CD14-positive monocyte (primary cell): ENCODE measurements around the gene SLC30A10. TPM values are rescaled to one million over a fixed set of nuclear protein-coding genes. Genes with fewer than 3 reads are reported as not detected.

Source experiments
- DNase-seq, 3 donors: peaks; one replicate each; pipeline ENCODE4 v3.0.0-alpha.2; 2011 to 2022
- H2AFZ ChIP-seq: 2 replicates; pipeline ENCODE4 v1.6.0; 2012; ENCODE audit warnings: mild to moderate bottlenecking, low read depth, low read length, inconsistent platforms; ENCODE audit not compliant: insufficient read depth, poor library complexity, severe bottlenecking
- H3K27ac ChIP-seq, 2 donors: 1 replicate in 1 of 2; 2 replicates in 1 of 2; pipeline ENCODE4 v1.5.1; 2012 to 2013; ENCODE audit warnings: low read length in 2 of 2, control low read depth in 1 of 2, inconsistent platforms in 1 of 2, low read depth in 1 of 2, mild to moderate bottlenecking in 1 of 2
- H3K27me3 ChIP-seq, 2 donors: one replicate each; pipeline versions ENCODE4 v1.6.0 to v1.6.1; 2011 to 2013; ENCODE audit warnings: low read length in 2 of 2; ENCODE audit not compliant: control insufficient read depth in 2 of 2, insufficient read depth in 2 of 2
- H3K36me3 ChIP-seq, 2 donors: replicated peaks in 1 of 2; 1 replicate in 1 of 2; 2 replicates in 1 of 2; pipeline versions ENCODE4 v1.5.1 to v1.6.1; 2012 to 2013; ENCODE audit warnings: low read length in 2 of 2, control low read depth in 1 of 2, inconsistent platforms in 1 of 2, mild to moderate bottlenecking in 1 of 2; ENCODE audit not compliant: insufficient read depth in 2 of 2, control insufficient read depth in 1 of 2
- H3K4me1 ChIP-seq, 2 donors: 1 replicate in 1 of 2; 2 replicates in 1 of 2; pipeline versions ENCODE4 v1.5.1 to v1.6.1; 2012 to 2013; ENCODE audit warnings: low read length in 2 of 2, control low read depth in 1 of 2, inconsistent platforms in 1 of 2, mild to moderate bottlenecking in 1 of 2, moderate library complexity in 1 of 2; ENCODE audit not compliant: insufficient read depth in 2 of 2, control insufficient read depth in 1 of 2
- H3K4me2 ChIP-seq: replicated peaks from 2 replicates; pipeline ENCODE3; 2012; ENCODE audit warnings: low read length, moderate library complexity, mild to moderate bottlenecking; ENCODE audit not compliant: poor library complexity, severe bottlenecking; ENCODE audit errors: extremely low read depth
- H3K4me3 ChIP-seq, 3 experiments: fragments of 200-600 bp in 1 of 3; sonication (generic) in 1 of 3; replicated peaks in 1 of 3; 1 replicate in 2 of 3; 2 replicates in 1 of 3; pipeline ENCODE4 v1.5.1; 2011 to 2013; ENCODE audit warnings: low read length in 3 of 3, mild to moderate bottlenecking in 3 of 3, control low read depth in 2 of 3, low read depth in 2 of 3, inconsistent platforms in 1 of 3, moderate library complexity in 1 of 3
- H3K79me2 ChIP-seq: 2 replicates; pipeline ENCODE4 v1.6.0; 2012; ENCODE audit warnings: mild to moderate bottlenecking, control low read depth, inconsistent platforms, low read length, moderate library complexity; ENCODE audit not compliant: insufficient read depth
- H3K9ac ChIP-seq: 2 replicates; pipeline ENCODE4 v1.6.0; 2017; ENCODE audit warnings: low read length, mild to moderate bottlenecking; ENCODE audit not compliant: insufficient read depth, poor library complexity, severe bottlenecking
- H3K9me3 ChIP-seq, 2 donors: replicated peaks in 1 of 2; 1 replicate in 1 of 2; 2 replicates in 1 of 2; pipeline versions ENCODE4 v1.5.1 to v1.6.1; 2012 to 2013; ENCODE audit warnings: low read length in 2 of 2, control low read depth in 1 of 2; ENCODE audit not compliant: control insufficient read depth in 1 of 2, insufficient read depth in 1 of 2
- H4K20me1 ChIP-seq: 2 replicates; pipeline ENCODE4 v1.6.0; 2012; ENCODE audit warnings: mild to moderate bottlenecking, low read length, control low read depth, moderate library complexity; ENCODE audit not compliant: insufficient read depth
- H3K27ac Mint-ChIP-seq, 7 donors: one replicate each; pipeline ENCODE4 v1.8.0; 2020; ENCODE audit warnings: mild to moderate bottlenecking in 7 of 7, mixed read lengths in 7 of 7, moderate library complexity in 6 of 7, inconsistent platforms in 2 of 7
- H3K27me3 Mint-ChIP-seq, 3 donors: one replicate each; pipeline ENCODE4 v1.8.0; 2021 to 2022; ENCODE audit warnings: low read depth in 3 of 3, mild to moderate bottlenecking in 3 of 3, mixed read lengths in 3 of 3, moderate library complexity in 3 of 3, inconsistent platforms in 1 of 3
- H3K36me3 Mint-ChIP-seq, 2 donors: one replicate each; pipeline ENCODE4 v1.8.0; 2020; ENCODE audit warnings: mixed read lengths in 2 of 2, inconsistent platforms in 1 of 2, mild to moderate bottlenecking in 1 of 2
- H3K4me1 Mint-ChIP-seq: one replicate; pipeline ENCODE4 v1.8.0; 2020; ENCODE audit warnings: mild to moderate bottlenecking, mixed read lengths
- H3K4me3 Mint-ChIP-seq, 2 donors: one replicate each; pipeline ENCODE4 v1.8.0; 2020; ENCODE audit warnings: mild to moderate bottlenecking in 2 of 2, mixed read lengths in 2 of 2, moderate library complexity in 1 of 2
- H3K9me3 Mint-ChIP-seq, 7 donors: one replicate each; pipeline ENCODE4 v1.8.0; 2020 to 2022; ENCODE audit warnings: mixed read lengths in 7 of 7, mild to moderate bottlenecking in 6 of 7, moderate library complexity in 6 of 7, inconsistent platforms in 2 of 7
- WGBS: methylation state at CpG from one replicate; pipeline ENCODE4 v1.1.5; 2013; ENCODE audit warnings: missing lambda C conversion rate; ENCODE audit not compliant: insufficient coverage; 5-methylcytosine and 5-hydroxymethylcytosine counted together
- intact Hi-C, 2 donors: fragments of 100-400 bp; cut with micrococcal nuclease; formaldehyde crosslinking; loops; one replicate each; pipeline versions ENCODE4 v1.15.0 to v1.15.1; 2023
- polyA plus RNA-seq, 3 donors: library from polyadenylated mRNA; depleted of rRNA in 1 of 3; unstranded in 2 of 3; stranded (reverse) in 1 of 3; fragments of 300-500 nt in 2 of 3; fragments of >200 nt in 1 of 3; fragmentation: Illumina TruSeq in 2 of 3; gene quantifications; 1 replicate in 2 of 3; 2 replicates in 1 of 3; pipeline ENCODE4 v1.2.3, GENCODE V29; 2012 to 2021
- TF ChIP-seq, protein P1 (sequence below): fragments of 200-600 bp; IDR thresholded peaks from one replicate; pipeline ENCODE4 v1.8.0; 2022; ENCODE audit warnings: antibody characterized with exemption, mild to moderate bottlenecking

SLC30A10 gene
- polyA plus RNA-seq, 3 donors, result not detected

DNA sequence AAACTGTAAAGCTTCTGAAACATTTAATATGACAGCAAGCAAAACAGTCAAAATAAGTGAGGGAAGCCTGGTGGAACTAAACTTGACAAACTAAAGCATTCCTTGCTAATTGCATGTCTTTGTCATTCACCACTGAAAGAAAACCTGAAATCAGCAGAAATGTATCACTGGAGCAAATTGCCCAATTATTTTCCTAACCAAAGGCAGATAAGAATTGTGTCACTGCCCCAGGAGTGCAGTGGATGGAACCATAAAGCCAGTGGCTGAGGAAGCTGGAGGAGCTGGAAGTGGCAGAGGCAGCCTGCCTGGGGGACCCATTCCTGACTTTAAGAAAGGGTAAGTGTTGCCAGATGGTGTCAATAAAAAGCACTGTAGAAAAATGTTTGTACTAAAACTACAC, 2.7 kb upstream of the SLC30A10 start:
- Histone ChIP-seq H3K27me3 (peaks cover 40 to 50% of the 10 kb centered on the region in 2 donors), H3K4me2 (no peak overlapping the region), H3K4me3 (no peak overlapping the region), H3K4me1 (peaks cover 3 to 9% of the 10 kb centered on the region in 2 donors), H3K9ac (no peak overlapping the region), H4K20me1 (no peaks in the 10 kb centered on the region), H3K79me2 (no peaks in the 10 kb centered on the region), H3K27ac (no peak overlapping the region), H3K9me3 (peaks cover 0 to 3% of the 10 kb centered on the region in 2 donors), H2AFZ (no peak overlapping the region), H3K36me3 (no peaks in the 10 kb centered on the region)
- H3K4me3 Mint-ChIP-seq, result peak overlapping the region in 1 of 2 donors; percentile 11
- peaks cover 0 to 2% of the 10 kb centered on the region in 2 donors for H3K36me3 Mint-ChIP-seq
- no peak for DNase-seq
- no peak overlapping the region for H3K27ac Mint-ChIP-seq
- H3K4me1 Mint-ChIP-seq, result peaks cover 10% of the 10 kb centered on the region
- intact Hi-C loops, result no loop called here
- TF ChIP-seq, protein P1, sequence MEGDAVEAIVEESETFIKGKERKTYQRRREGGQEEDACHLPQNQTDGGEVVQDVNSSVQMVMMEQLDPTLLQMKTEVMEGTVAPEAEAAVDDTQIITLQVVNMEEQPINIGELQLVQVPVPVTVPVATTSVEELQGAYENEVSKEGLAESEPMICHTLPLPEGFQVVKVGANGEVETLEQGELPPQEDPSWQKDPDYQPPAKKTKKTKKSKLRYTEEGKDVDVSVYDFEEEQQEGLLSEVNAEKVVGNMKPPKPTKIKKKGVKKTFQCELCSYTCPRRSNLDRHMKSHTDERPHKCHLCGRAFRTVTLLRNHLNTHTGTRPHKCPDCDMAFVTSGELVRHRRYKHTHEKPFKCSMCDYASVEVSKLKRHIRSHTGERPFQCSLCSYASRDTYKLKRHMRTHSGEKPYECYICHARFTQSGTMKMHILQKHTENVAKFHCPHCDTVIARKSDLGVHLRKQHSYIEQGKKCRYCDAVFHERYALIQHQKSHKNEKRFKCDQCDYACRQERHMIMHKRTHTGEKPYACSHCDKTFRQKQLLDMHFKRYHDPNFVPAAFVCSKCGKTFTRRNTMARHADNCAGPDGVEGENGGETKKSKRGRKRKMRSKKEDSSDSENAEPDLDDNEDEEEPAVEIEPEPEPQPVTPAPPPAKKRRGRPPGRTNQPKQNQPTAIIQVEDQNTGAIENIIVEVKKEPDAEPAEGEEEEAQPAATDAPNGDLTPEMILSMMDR, result no peak
- peaks cover 0 to 5% (median 4%) of the 10 kb centered on the region in 7 donors for H3K9me3 Mint-ChIP-seq
- peaks cover 38 to 61% (median 44%) of the 10 kb centered on the region in 3 donors for H3K27me3 Mint-ChIP-seq

DNA sequence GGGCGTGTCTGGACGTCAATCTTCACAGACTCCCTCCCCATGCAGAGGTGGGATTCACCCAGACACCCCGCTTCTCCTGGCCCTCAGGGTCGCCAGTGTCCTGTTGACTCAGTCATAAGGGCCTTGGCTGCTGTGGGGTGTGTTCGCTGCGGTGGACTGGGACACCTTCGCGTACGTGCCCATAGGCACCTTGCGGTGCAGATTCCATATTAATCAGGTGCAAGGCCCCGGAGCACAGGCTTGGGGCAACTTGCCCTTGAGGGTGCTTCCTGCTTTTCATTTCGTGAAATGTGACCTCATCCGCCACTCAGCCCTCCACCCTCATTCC, 398 bp upstream of the SLC30A10 start:
- Mint-ChIP-seq H3K27ac (no peak overlapping the region), H3K36me3 (peaks cover 0 to 2% of the 10 kb centered on the region in 2 donors), H3K4me1 (peaks cover 10% of the 10 kb centered on the region), H3K9me3 (peaks cover 0 to 5% (median 4%) of the 10 kb centered on the region in 7 donors), H3K27me3 (peaks cover 36 to 69% (median 45%) of the 10 kb centered on the region in 3 donors), H3K4me3 (peak overlapping the region in 1 of 2 donors; percentile 78)
- Histone ChIP-seq H3K36me3 (no peaks in the 10 kb centered on the region), H3K79me2 (no peaks in the 10 kb centered on the region), H3K4me3 (no peak overlapping the region), H4K20me1 (no peaks in the 10 kb centered on the region), H3K4me2 (no peak overlapping the region), H3K27ac (no peak overlapping the region), H3K9me3 (peaks cover 0 to 3% of the 10 kb centered on the region in 2 donors), H3K27me3 (peaks cover 40 to 47% of the 10 kb centered on the region in 2 donors), H2AFZ (peak overlapping the region; percentile 21), H3K4me1 (peaks cover 3 to 9% of the 10 kb centered on the region in 2 donors), H3K9ac (no peak overlapping the region)
- DNase-seq, result no peak
- intact Hi-C loops, result no loop called here
- WGBS, result 59% methylated on average over 9 of the region's 13 CpGs
- TF ChIP-seq, protein P1, result no peak
